NCI-H82 treated with DMSO at 0.1 percent for 48 hours (cell line): Measurements from ENCODE around the gene PCSK4.
"Not testable (repeated sequence)": the region's sequence is repeated elsewhere in the genome, so short reads cannot be mapped to it uniquely, and the experiment has no call there.

ENCODE experiments used
- DNase-seq: peaks from one replicate; lab custom pipeline; 2025; ENCODE audit not compliant: unreplicated experiment; lab: John Stamatoyannopoulos, UW

PCSK4 gene

GRCh38 chr19:1490311-1491113 is at the start of gene PCSK4:
Gene PCSK4, minus strand, starts transcription at chr19:1490350. Its CDS starts 4 bp downstream, at chr19:1490346.
- peak; percentile 93 for DNase-seq

GRCh38 chr19:1539749-1540148 is 49.6 kb upstream of the PCSK4 start:
- DNase-seq: not testable (repeated sequence)

- DNase-seq: no peak
Observed at GRCh38 chr19:1538978-1539377, 48.8 kb upstream of the PCSK4 start.

- not testable (repeated sequence) for DNase-seq
Observed at GRCh38 chr19:1535699-1536098, 45.5 kb upstream of the PCSK4 start.

GRCh38 chr19:1534972-1535371 is 44.8 kb upstream of the PCSK4 start:
- DNase-seq: no peak

GRCh38 chr19:1533510-1534150 is 43.5 kb upstream of the PCSK4 start:
- DNase-seq: no peak

- no peak for DNase-seq
Observed at GRCh38 chr19:1532003-1532402, 41.9 kb upstream of the PCSK4 start.

- no peak for DNase-seq
Observed at GRCh38 chr19:1531587-1531986, 41.4 kb upstream of the PCSK4 start.

- DNase-seq: not testable (repeated sequence)
Observed at GRCh38 chr19:1530856-1531255, 40.7 kb upstream of the PCSK4 start.

- DNase-seq: no peak
Observed at GRCh38 chr19:1529430-1529816, 39.3 kb upstream of the PCSK4 start.

- no peak for DNase-seq
Observed at GRCh38 chr19:1528596-1529429, 38.7 kb upstream of the PCSK4 start.

GRCh38 chr19:1527650-1528309 is 37.6 kb upstream of the PCSK4 start:
- DNase-seq: no peak

- DNase-seq: no peak
Observed at GRCh38 chr19:1526979-1527649, 37.0 kb upstream of the PCSK4 start.

GRCh38 chr19:1526066-1526778 is 36.1 kb upstream of the PCSK4 start:
- no peak for DNase-seq

GRCh38 chr19:1525343-1525742 is 35.2 kb upstream of the PCSK4 start:
- DNase-seq: no peak

GRCh38 chr19:1524972-1525325 is 34.8 kb upstream of the PCSK4 start:
- DNase-seq: no peak

GRCh38 chr19:1524287-1524971 is 34.3 kb upstream of the PCSK4 start:
- DNase-seq: no peak

GRCh38 chr19:1523412-1524286 is 33.5 kb upstream of the PCSK4 start, which contains the start of gene PLK5:
Gene PLK5, plus strand, starts transcription at chr19:1524077. Its CDS starts 2,920 bp downstream, at chr19:1526997.
- no peak for DNase-seq
